Naive thymus-derived CD4-positive, alpha-beta T cell (primary cell): ENCODE measurements around the gene HBD. TPM values are rescaled to one million over a fixed set of nuclear protein-coding genes. Genes with fewer than 3 reads are reported as not detected.
"Not testable (repeated sequence)": the region's sequence is repeated elsewhere in the genome, so short reads cannot be mapped to it uniquely, and the experiment has no call there.

Experiments used
- ATAC-seq: fragments of 150-1000 bp; cut with Tn5 transposase; 2 replicates; pipeline ENCODE4 v1.10.0; 2021; ENCODE audit warnings: mild to moderate bottlenecking, moderate library complexity
- CTCF ChIA-PET: fragments of 350-600 bp; sonication (Branson Sonifier 250); formaldehyde crosslinking; loops from one replicate; lab custom pipeline; 2021; ENCODE audit warnings: antibody characterized with exemption; lab: Charles Lee
- POLR2A ChIA-PET: fragments of 350-600 bp; sonication (Branson Sonifier 250); formaldehyde crosslinking; loops from one replicate; lab custom pipeline; 2021; ENCODE audit warnings: antibody characterized with exemption, inconsistent platforms; lab: Charles Lee
- DNase-seq, 9 donors: peaks; one replicate each; pipeline versions ENCODE4 v3.0.0 to v3.0.0-alpha.2; 2020 to 2022; ENCODE audit warnings: mixed read lengths in 1 of 9
- H3K27ac ChIP-seq: one replicate; pipeline ENCODE4 v1.7.0; 2013; ENCODE audit warnings: mild to moderate bottlenecking, low read depth, low read length, moderate library complexity
- H3K27me3 ChIP-seq, 2 donors: one replicate each; pipeline ENCODE4 v1.7.0; 2013; ENCODE audit warnings: low read length in 2 of 2, mild to moderate bottlenecking in 2 of 2, moderate library complexity in 2 of 2; ENCODE audit not compliant: control insufficient read depth in 2 of 2, insufficient read depth in 2 of 2
- H3K36me3 ChIP-seq, 3 experiments: 1 replicate in 2 of 3; 2 replicates in 1 of 3; pipeline ENCODE4 v1.7.0; 2013; ENCODE audit warnings: low read length in 3 of 3, mild to moderate bottlenecking in 3 of 3, moderate library complexity in 1 of 3; ENCODE audit not compliant: insufficient read depth in 3 of 3, control insufficient read depth in 2 of 3
- H3K4me1 ChIP-seq, 2 donors: one replicate each; pipeline ENCODE4 v1.7.0; 2013; ENCODE audit warnings: low read length in 2 of 2, mild to moderate bottlenecking in 2 of 2, moderate library complexity in 1 of 2; ENCODE audit not compliant: control insufficient read depth in 2 of 2, insufficient read depth in 2 of 2
- H3K4me3 ChIP-seq: 2 replicates; pipeline ENCODE4 v1.7.0; 2013; ENCODE audit warnings: mild to moderate bottlenecking, low read length
- H3K9me3 ChIP-seq, 3 experiments: 1 replicate in 2 of 3; 2 replicates in 1 of 3; pipeline ENCODE4 v1.7.0; 2013; ENCODE audit warnings: low read length in 3 of 3; ENCODE audit not compliant: control insufficient read depth in 2 of 3
- H3K27ac Mint-ChIP-seq, 9 donors: one replicate each; pipeline ENCODE4 v1.8.0; 2020 to 2022; ENCODE audit warnings: mixed read lengths in 9 of 9, mild to moderate bottlenecking in 8 of 9, moderate library complexity in 5 of 9, inconsistent platforms in 2 of 9
- H3K27me3 Mint-ChIP-seq, 5 donors: one replicate each; pipeline ENCODE4 v1.8.0; 2021 to 2022; ENCODE audit warnings: mixed read lengths in 5 of 5, mild to moderate bottlenecking in 1 of 5
- H3K36me3 Mint-ChIP-seq, 5 donors: one replicate each; pipeline ENCODE4 v1.8.0; 2020 to 2022; ENCODE audit warnings: mixed read lengths in 5 of 5, mild to moderate bottlenecking in 3 of 5, inconsistent platforms in 1 of 5
- H3K4me1 Mint-ChIP-seq, 7 donors: one replicate each; pipeline ENCODE4 v1.8.0; 2020 to 2022; ENCODE audit warnings: mixed read lengths in 7 of 7, mild to moderate bottlenecking in 3 of 7, inconsistent platforms in 1 of 7
- H3K4me3 Mint-ChIP-seq, 10 donors: one replicate each; pipeline ENCODE4 v1.8.0; 2020 to 2022; ENCODE audit warnings: mild to moderate bottlenecking in 10 of 10, mixed read lengths in 10 of 10, moderate library complexity in 6 of 10, inconsistent platforms in 2 of 10
- H3K9me3 Mint-ChIP-seq, 11 donors: one replicate each; pipeline ENCODE4 v1.8.0; 2020 to 2022; ENCODE audit warnings: mixed read lengths in 11 of 11, mild to moderate bottlenecking in 4 of 11, inconsistent platforms in 1 of 11, moderate library complexity in 1 of 11
- intact Hi-C, 2 donors: fragments of 100-400 bp; cut with micrococcal nuclease; formaldehyde crosslinking; loops; one replicate each; pipeline ENCODE4 v1.15.1; 2023
- polyA plus RNA-seq, 2 donors: library from polyadenylated mRNA; unstranded; fragments of 300-500 nt; fragmentation: Illumina TruSeq; gene quantifications; one replicate each; pipeline ENCODE4 v1.2.3, GENCODE V29; 2021
- total RNA-seq, 6 experiments: library from RNA in 5 of 6; stranded (reverse) in 5 of 6; gene quantifications; 1 replicate in 5 of 6; 2 replicates in 1 of 6; pipeline ENCODE4 v1.2.3 and lab custom pipeline; 2021 to 2026

Gene HBD
- total and polyA plus RNA-seq, 7 experiments from 2014 or later: not detected

GRCh38 chr11:5249807-5250396 is 15.6 kb upstream of the HBD start, which contains the start of gene HBG1:
Gene HBG1 (minus strand): TSS chr11:5249857. CDS start chr11:5249804, 53 bp downstream.
- H3K9me3 ChIP-seq, intact Hi-C loops, H3K27ac Mint-ChIP-seq, H3K36me3 ChIP-seq, H3K9me3 Mint-ChIP-seq, H3K27me3 ChIP-seq, ATAC-seq, DNase-seq, H3K36me3 Mint-ChIP-seq, H3K4me3 ChIP-seq, CTCF ChIA-PET, H3K4me1 ChIP-seq, H3K4me1 Mint-ChIP-seq, H3K27ac ChIP-seq, H3K4me3 Mint-ChIP-seq, POLR2A ChIA-PET: not testable (repeated sequence)
- peaks cover 4 to 34% (median 17%) of the 10 kb centered on the region in 5 donors for H3K27me3 Mint-ChIP-seq

GRCh38 chr11:5248498-5248897 is 14.2 kb upstream of the HBD start:
- H3K9me3 Mint-ChIP-seq, H3K4me3 Mint-ChIP-seq, DNase-seq, H3K4me3 ChIP-seq, CTCF ChIA-PET, H3K27ac ChIP-seq, intact Hi-C loops, H3K9me3 ChIP-seq, POLR2A ChIA-PET, H3K36me3 ChIP-seq, H3K4me1 Mint-ChIP-seq, H3K27me3 ChIP-seq, H3K4me1 ChIP-seq, H3K36me3 Mint-ChIP-seq, H3K27ac Mint-ChIP-seq, ATAC-seq: not testable (repeated sequence)
- H3K27me3 Mint-ChIP-seq: peaks cover 5 to 37% (median 17%) of the 10 kb centered on the region in 5 donors

GRCh38 chr11:5247472-5248192 is 13.3 kb upstream of the HBD start:
- no peak for DNase-seq
- Mint-ChIP-seq H3K4me3 (no peak overlapping the region), H3K9me3 (no peaks in the 10 kb centered on the region), H3K36me3 (no peaks in the 10 kb centered on the region), H3K27ac (no peak overlapping the region), H3K4me1 (no peaks in the 10 kb centered on the region), H3K27me3 (peaks cover 5 to 32% (median 13%) of the 10 kb centered on the region in 5 donors)
- CTCF ChIA-PET: no interaction called here
- ATAC-seq: no peak
- POLR2A ChIA-PET: no interaction called here
- no peak overlapping the region for H3K4me3 ChIP-seq
- intact Hi-C loops: no loop called here
- no peaks in the 10 kb centered on the region for H3K27me3 ChIP-seq
- H3K9me3 ChIP-seq: no peaks in the 10 kb centered on the region
- no peak overlapping the region for H3K27ac ChIP-seq
- H3K36me3 ChIP-seq: no peaks in the 10 kb centered on the region
- no peaks in the 10 kb centered on the region for H3K4me1 ChIP-seq

GRCh38 chr11:5246772-5247471 is 12.6 kb upstream of the HBD start:
- Mint-ChIP-seq H3K4me3 (no peak overlapping the region), H3K36me3 (no peaks in the 10 kb centered on the region), H3K27ac (no peak overlapping the region), H3K4me1 (no peaks in the 10 kb centered on the region), H3K9me3 (no peaks in the 10 kb centered on the region), H3K27me3 (peaks cover 5 to 31% (median 12%) of the 10 kb centered on the region in 5 donors)
- no peak overlapping the region for H3K27ac ChIP-seq
- no peaks in the 10 kb centered on the region for H3K27me3 ChIP-seq
- H3K9me3 ChIP-seq: no peaks in the 10 kb centered on the region
- H3K4me3 ChIP-seq: no peak overlapping the region
- ChIA-PET CTCF (no interaction called here), POLR2A (no interaction called here)
- DNase-seq (no peak), ATAC-seq (no peak)
- no peaks in the 10 kb centered on the region for H3K4me1 ChIP-seq
- no peaks in the 10 kb centered on the region for H3K36me3 ChIP-seq
- intact Hi-C loops: no loop called here

- no peaks in the 10 kb centered on the region for H3K36me3 ChIP-seq
- H3K27me3 ChIP-seq: peaks cover 0 to 3% of the 10 kb centered on the region in 2 donors
- no peaks in the 10 kb centered on the region for H3K4me1 ChIP-seq
- DNase-seq: no peak
- Mint-ChIP-seq H3K27me3 (peaks cover 5 to 29% (median 12%) of the 10 kb centered on the region in 5 donors), H3K27ac (no peak overlapping the region), H3K4me3 (no peak overlapping the region), H3K36me3 (no peaks in the 10 kb centered on the region), H3K4me1 (no peaks in the 10 kb centered on the region), H3K9me3 (peaks cover 0 to 1% (median 0%) of the 10 kb centered on the region in 11 donors)
- CTCF ChIA-PET: no interaction called here
- POLR2A ChIA-PET: no interaction called here
- H3K9me3 ChIP-seq: no peaks in the 10 kb centered on the region
- no peak for ATAC-seq
- H3K27ac ChIP-seq: no peak overlapping the region
- intact Hi-C loops: no loop called here
- no peak overlapping the region for H3K4me3 ChIP-seq
These were observed 10.9 kb upstream of the HBD start for GRCh38 chr11:5245155-5245554.

- no peak overlapping the region for H3K27ac Mint-ChIP-seq
- H3K36me3 Mint-ChIP-seq: no peaks in the 10 kb centered on the region
- peaks cover 0 to 1% (median 0%) of the 10 kb centered on the region in 11 donors for H3K9me3 Mint-ChIP-seq
- Histone ChIP-seq H3K4me1 (no peaks in the 10 kb centered on the region), H3K4me3 (no peak overlapping the region), H3K27me3 (peaks cover 0 to 3% of the 10 kb centered on the region in 2 donors), H3K36me3 (no peaks in the 10 kb centered on the region), H3K27ac (no peak overlapping the region), H3K9me3 (no peaks in the 10 kb centered on the region)
- CTCF ChIA-PET: no interaction called here
- peaks cover 5 to 28% (median 19%) of the 10 kb centered on the region in 5 donors for H3K27me3 Mint-ChIP-seq
- DNase-seq: no peak
- no peak overlapping the region for H3K4me3 Mint-ChIP-seq
- ATAC-seq: no peak
- intact Hi-C loops: no loop called here
- H3K4me1 Mint-ChIP-seq: no peaks in the 10 kb centered on the region
- POLR2A ChIA-PET: no interaction called here
These were observed 9.5 kb upstream of the HBD start for GRCh38 chr11:5243816-5244180.
